PC-9 (cell line): ENCODE data around the gene PTH1R. TPM values are rescaled to one million over a fixed set of nuclear protein-coding genes. Genes with fewer than 3 reads are reported as not detected.

ENCODE experiments used
- BruUV-seq: library from RNA; stranded (reverse); fragments of 400-500 nt; replicated peaks from 2 replicates; lab custom pipeline; 2021; lab: Mats Ljungman, UMichigan
- CTCF ChIA-PET: fragments of 300-600 bp; sonication (Branson Sonifier 250); formaldehyde crosslinking; loops from one replicate; lab custom pipeline; 2022; ENCODE audit warnings: antibody characterized with exemption; lab: Charles Lee
- POLR2A ChIA-PET: fragments of 300-600 bp; sonication (Branson Sonifier 250); formaldehyde crosslinking; loops from one replicate; lab custom pipeline; 2022; ENCODE audit warnings: antibody characterized with exemption; ENCODE audit not compliant: unreplicated experiment; lab: Charles Lee
- DNase-seq, 2 experiments: peaks; one replicate each; pipeline versions ENCODE4 v3.0.0 to v3.0.0-alpha.2; 2015 to 2022; ENCODE audit warnings: mixed read lengths in 1 of 2
- H2AFZ ChIP-seq: fragments of 200-600 bp; sonication (generic); 2 replicates; pipeline ENCODE4 v1.8.1; 2017; ENCODE audit warnings: antibody characterized with exemption
- H3F3A ChIP-seq: fragments of 200-600 bp; sonication (generic); 2 replicates; pipeline ENCODE4 v1.8.1; 2017; ENCODE audit warnings: antibody characterized with exemption, mild to moderate bottlenecking, low read depth; ENCODE audit not compliant: insufficient read depth
- H3K27ac ChIP-seq: fragments of 200-600 bp; sonication (generic); 2 replicates; pipeline ENCODE4 v1.6.1; 2016; ENCODE audit warnings: mixed run types
- H3K27me3 ChIP-seq: fragments of 200-600 bp; sonication (generic); 2 replicates; pipeline ENCODE4 v1.6.1; 2016; ENCODE audit warnings: low read depth, mixed run types; ENCODE audit not compliant: insufficient read depth
- H3K36me3 ChIP-seq: fragments of 200-600 bp; sonication (generic); 2 replicates; pipeline ENCODE4 v1.6.1; 2016; ENCODE audit warnings: low read depth, mixed run types
- H3K4me1 ChIP-seq: fragments of 200-600 bp; sonication (generic); replicated peaks from 2 replicates; pipeline ENCODE4 v1.6.1; 2016; ENCODE audit warnings: mixed run types; ENCODE audit not compliant: insufficient read depth
- H3K4me2 ChIP-seq: fragments of 200-600 bp; sonication (generic); 2 replicates; pipeline ENCODE4 v1.6.1; 2017; ENCODE audit warnings: mixed run types
- H3K4me3 ChIP-seq: fragments of 200-600 bp; sonication (generic); 2 replicates; pipeline ENCODE4 v1.6.1; 2016; ENCODE audit warnings: mixed run types
- H3K79me2 ChIP-seq: fragments of 200-600 bp; sonication (generic); 2 replicates; pipeline ENCODE4 v1.6.1; 2017; ENCODE audit warnings: low read depth, mixed run types
- H3K9me2 ChIP-seq: fragments of 200-600 bp; sonication (generic); 2 replicates; pipeline ENCODE4 v1.8.1; 2017; ENCODE audit warnings: mild to moderate bottlenecking; ENCODE audit not compliant: insufficient read depth
- H3K9me3 ChIP-seq: fragments of 200-600 bp; sonication (generic); 2 replicates; pipeline ENCODE4 v1.8.1; 2016; ENCODE audit warnings: low read depth; ENCODE audit not compliant: insufficient read depth
- H4K20me1 ChIP-seq: fragments of 200-600 bp; sonication (generic); 2 replicates; pipeline ENCODE4 v1.8.1; 2017; ENCODE audit not compliant: insufficient read depth
- CTCF ChIP-seq: fragments of 200-600 bp; sonication (generic); conservative IDR thresholded peaks from 2 replicates; pipeline ENCODE4 v1.6.1; 2017; ENCODE audit warnings: mixed run types, antibody characterized with exemption, mild to moderate bottlenecking, moderate library complexity
- EZH2 ChIP-seq: fragments of 200-600 bp; sonication (generic); IDR thresholded peaks from 2 replicates; pipeline ENCODE4 v1.8.0; 2017; ENCODE audit warnings: antibody characterized with exemption, low read depth
- intact Hi-C: fragments of 100-400 bp; cut with micrococcal nuclease; formaldehyde crosslinking; loops from one replicate; pipeline ENCODE4 v1.10.0; 2022; ENCODE audit not compliant: unreplicated experiment
- total RNA-seq: library from RNA; stranded (reverse); gene quantifications from 2 replicates; pipeline ENCODE4 v1.2.3, GENCODE V29; 2021

PTH1R gene
- total RNA-seq, 1 experiment from 2014 or later = not detected

DNA sequence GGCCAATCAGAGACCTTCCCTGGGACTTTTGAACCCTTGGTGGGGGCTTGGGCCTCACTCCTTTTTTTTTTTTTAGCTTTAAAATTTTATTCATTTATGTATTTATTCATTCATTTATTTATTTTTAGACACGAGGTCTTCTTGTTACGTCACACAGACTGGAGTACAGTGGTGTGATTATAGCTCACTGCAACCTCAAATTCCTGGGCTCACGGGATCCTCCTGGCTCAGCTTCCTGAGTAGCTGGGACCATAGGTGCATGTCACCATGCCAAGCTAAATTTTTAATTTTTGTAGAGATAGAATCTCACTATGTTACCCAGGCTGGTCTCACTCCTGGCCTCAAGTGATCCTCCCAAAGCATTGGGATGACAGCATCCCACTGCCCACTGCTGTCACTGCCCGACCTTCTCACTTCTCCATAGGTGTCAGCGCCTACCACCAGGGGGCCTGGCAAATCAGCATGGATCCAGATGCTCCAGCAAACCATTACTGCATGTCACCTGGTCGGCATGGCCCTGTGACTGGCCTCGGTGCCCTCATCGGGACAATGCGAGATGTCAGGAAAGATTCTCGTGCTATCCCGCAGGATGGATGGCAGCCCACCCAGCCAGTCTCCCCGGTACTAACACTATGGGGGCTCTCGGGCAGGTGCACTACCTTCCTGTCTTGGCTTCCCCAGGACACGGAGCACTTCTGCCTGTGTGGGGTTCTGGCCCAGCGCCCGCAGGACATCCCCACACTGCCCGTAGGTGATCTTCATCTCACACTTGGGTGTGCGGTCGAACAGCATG is 17.3 kb upstream of the PTH1R start:
- Histone ChIP-seq H3K27me3 (peaks cover 3% of the 10 kb centered on the region; the same call in 1 of the 2 replicates), H3K4me3 (no peak overlapping the region), H3K4me1 (no peaks in the 10 kb centered on the region), H3K4me2 (no peak overlapping the region), H4K20me1 (no peaks in the 10 kb centered on the region), H3K79me2 (no peaks in the 10 kb centered on the region), H3F3A (no peaks in the 10 kb centered on the region), H3K27ac (no peak overlapping the region), H2AFZ (no peak overlapping the region), H3K9me2 (no peaks in the 10 kb centered on the region), H3K9me3 (no peaks in the 10 kb centered on the region), H3K36me3 (no peaks in the 10 kb centered on the region)
- TF ChIP-seq EZH2 (no peak), CTCF (peak; percentile 70)
- intact Hi-C loops = loop anchor here (10.0 kb wide), 1 partner anchor 465 kb away; no protein-coding TSS in a partner anchor
- DNase-seq = no peak
- ChIA-PET CTCF (interaction anchor here (0.9 kb wide), 1 partner anchor 302 kb away, joined by 3 read pairs; no protein-coding TSS in a partner anchor), POLR2A (no interaction called here)
- no TSS peak for BruUV-seq

DNA sequence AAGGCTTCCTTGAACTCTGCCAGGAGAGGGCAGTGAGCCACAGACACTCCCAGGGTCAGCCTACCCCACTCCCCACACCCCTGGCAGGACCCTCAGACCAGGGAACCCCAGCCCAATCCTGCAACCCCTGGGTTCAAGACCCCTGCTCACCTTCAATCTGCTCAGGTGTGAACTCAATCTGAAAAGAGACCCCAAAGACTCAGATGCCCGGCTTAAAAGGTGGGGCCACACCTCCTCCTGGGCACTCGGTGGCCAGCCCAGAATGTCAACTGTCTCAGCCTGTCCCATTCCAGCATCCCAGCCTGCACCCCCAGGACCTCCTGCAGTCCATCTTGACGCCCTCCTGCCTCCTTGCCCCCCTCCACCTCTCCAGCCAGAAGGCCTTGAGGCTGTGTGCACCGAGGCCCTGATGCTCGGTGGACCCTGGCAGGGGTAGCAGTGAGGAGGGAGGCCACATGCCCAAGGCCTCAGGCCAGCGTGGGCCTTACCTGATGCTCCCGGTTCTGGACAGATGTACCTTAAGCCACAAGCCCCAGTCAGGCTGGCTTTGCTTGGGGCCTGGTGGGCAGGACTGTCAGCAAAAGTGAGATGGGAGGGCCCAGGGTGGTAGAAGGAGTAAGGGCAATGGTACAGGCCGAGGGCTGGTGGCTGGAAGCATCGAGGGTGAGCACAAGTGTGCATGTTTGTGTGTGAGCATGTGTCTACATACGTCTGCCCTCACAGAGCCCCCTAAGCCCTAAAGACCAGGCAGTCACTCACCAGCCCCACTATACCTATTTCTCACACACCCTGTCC is 16.5 kb upstream of the PTH1R start:
- intact Hi-C loops = loop anchor here (10.0 kb wide), 1 partner anchor 464 kb away; no protein-coding TSS in a partner anchor
- no peak for DNase-seq
- H3K36me3 ChIP-seq = no peaks in the 10 kb centered on the region
- no peaks in the 10 kb centered on the region; the same call in 1 of the 2 replicates for H3K27me3 ChIP-seq
- no peak overlapping the region for H3K4me2 ChIP-seq
- no peaks in the 10 kb centered on the region for H3F3A ChIP-seq
- ChIA-PET POLR2A (no interaction called here), CTCF (no interaction called here)
- H4K20me1 ChIP-seq = no peaks in the 10 kb centered on the region
- TF ChIP-seq EZH2 (no peak), CTCF (no peak)
- H3K27ac ChIP-seq = no peak overlapping the region
- H2AFZ ChIP-seq = no peak overlapping the region
- H3K9me2 ChIP-seq = no peaks in the 10 kb centered on the region
- no peaks in the 10 kb centered on the region for H3K9me3 ChIP-seq
- no TSS peak for BruUV-seq
- no peaks in the 10 kb centered on the region for H3K4me1 ChIP-seq
- no peak overlapping the region for H3K4me3 ChIP-seq
- no peaks in the 10 kb centered on the region for H3K79me2 ChIP-seq

DNA sequence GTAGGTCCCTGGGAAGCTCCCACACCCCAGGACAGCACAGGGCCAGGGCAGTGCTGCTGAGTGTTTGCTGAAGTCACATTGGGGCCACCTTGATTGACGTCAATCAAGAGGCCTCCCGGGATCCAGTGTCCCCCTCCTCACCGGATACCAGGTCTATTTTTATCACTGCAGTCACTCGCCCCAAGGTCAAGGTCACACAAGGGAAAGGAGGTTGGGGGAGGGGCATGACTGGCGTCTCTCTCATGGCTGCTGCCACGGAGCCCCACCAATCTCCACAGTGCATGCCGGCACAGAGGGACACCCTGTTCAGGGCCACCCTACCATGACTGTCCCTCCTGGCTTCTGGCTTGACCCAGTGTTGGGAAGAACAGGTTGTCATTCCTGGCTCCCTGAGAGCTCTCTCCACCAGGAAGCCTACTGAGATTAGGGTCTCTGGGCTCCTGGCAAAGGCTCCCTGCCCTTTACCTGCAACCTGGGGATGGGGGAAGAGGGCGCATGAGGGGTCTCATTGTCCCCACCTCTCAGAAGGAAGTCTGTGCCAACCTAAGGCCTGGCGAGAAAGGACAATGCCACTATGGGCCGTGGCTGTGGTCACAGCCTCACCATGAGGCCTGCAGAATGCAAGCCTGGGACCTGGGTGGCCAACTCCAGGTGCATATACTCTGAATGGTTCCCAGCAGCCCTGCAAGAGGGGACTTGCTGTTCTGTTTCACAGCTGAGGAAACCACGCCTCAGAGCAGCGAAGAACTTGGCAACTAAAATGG is 15.7 kb upstream of the PTH1R start:
- POLR2A ChIA-PET = no interaction called here
- H3K79me2 ChIP-seq = no peaks in the 10 kb centered on the region
- H2AFZ ChIP-seq = no peak overlapping the region
- BruUV-seq = no TSS peak
- no peaks in the 10 kb centered on the region for H4K20me1 ChIP-seq
- no peaks in the 10 kb centered on the region for H3F3A ChIP-seq
- H3K36me3 ChIP-seq = no peaks in the 10 kb centered on the region
- H3K27me3 ChIP-seq = no peaks in the 10 kb centered on the region
- no peak for TF ChIP-seq EZH2
- no peaks in the 10 kb centered on the region for H3K9me2 ChIP-seq
- no peaks in the 10 kb centered on the region for H3K4me1 ChIP-seq
- no peaks in the 10 kb centered on the region for H3K9me3 ChIP-seq
- intact Hi-C loops = loop anchor here (10.0 kb wide), 1 partner anchor 463 kb away; no protein-coding TSS in a partner anchor
- CTCF ChIA-PET = no interaction called here
- H3K4me2 ChIP-seq = no peak overlapping the region
- DNase-seq = no peak
- H3K4me3 ChIP-seq = no peak overlapping the region
- no peak overlapping the region for H3K27ac ChIP-seq
